HG02642 (cell line): Measurements from ENCODE around the gene OOSP1.
"Not testable (repeated sequence)": the region's sequence is repeated elsewhere in the genome, so short reads cannot be mapped to it uniquely, and the experiment has no call there.

ENCODE experiments used
- ATAC-seq: cut with Tn5 transposase; IDR thresholded peaks from one replicate; pipeline ENCODE4 v1.9.1; 2021; ENCODE audit warnings: mild to moderate bottlenecking; ENCODE audit not compliant: unreplicated experiment, poor library complexity

The OOSP1 gene

DNA sequence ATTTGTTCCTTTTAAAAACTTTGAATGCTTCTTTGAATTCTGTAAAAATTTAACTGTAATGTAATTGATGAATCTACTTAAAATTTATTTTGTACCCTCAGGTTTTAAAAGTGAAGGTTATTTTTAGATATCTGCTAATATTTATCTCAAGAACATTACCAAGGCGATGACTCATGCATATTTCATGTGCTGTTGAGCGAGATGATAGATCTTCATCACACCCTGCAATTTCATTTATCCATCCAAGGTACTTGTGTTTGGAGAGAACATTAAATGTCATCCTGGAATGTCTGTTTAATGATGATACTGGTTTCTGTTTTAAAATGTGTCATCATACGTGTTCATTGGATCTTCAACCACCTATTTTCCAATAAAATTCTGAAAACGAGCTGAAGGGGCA is 18.9 kb downstream of the OOSP1 start:
- ATAC-seq = no peak

DNA sequence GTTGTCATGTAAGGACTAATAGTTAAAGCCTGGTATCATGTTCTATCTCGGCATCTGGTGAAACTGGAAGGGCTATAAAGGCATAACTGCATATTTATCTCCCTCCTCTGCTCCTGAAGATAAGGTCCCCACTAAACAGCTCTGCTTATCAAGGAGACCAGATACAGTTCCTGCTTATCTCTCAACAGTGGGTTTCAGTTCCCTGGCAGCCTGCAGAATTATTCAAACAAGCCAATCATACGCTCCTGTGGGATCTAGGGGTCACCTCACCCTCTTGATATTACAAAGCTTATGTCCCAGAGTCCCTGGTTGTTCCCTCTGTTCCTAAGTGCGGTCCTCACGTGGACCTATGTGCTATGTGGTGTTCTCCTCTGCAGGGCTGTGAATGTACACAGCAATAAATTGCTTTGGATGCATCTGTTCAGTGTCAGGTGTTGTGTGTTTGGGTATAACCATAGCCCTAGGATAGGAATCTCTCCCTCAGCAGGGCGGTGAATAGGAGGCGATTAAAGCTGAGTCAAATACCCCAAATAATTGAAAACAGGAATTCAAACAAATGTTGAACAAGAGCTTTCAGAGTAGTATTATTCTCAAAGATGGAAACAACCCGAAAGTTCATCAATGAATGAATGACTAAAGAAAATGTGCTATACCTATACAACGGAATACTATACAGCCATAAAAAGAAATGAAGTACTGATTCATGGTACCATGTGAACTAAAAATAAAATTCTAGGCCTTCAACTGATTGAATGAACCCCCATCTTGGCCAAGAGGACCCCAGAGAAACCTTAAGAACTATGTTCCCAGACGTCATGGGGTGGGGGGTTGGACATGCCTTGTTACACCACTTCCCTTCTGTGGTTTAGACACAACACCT is 22.5 kb downstream of the OOSP1 start:
- no peak for ATAC-seq

DNA sequence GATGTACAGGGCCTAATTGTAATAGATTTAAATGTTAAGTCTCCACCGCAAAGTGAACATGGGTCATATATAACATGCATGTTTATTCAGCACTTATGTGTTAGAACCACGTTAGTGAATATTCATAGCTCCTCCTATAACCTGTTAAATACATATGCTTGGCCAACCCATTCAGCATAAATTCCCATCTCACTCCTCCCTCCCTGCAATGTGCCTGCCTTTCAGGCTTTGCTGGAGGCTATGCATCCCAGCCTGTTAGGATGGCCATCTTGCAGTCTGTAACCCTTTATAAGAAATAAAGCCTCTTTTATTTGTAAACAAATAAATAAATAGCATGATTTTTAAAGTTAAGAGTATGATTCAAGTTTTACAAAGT is 23.9 kb downstream of the OOSP1 start:
- ATAC-seq = no peak

DNA sequence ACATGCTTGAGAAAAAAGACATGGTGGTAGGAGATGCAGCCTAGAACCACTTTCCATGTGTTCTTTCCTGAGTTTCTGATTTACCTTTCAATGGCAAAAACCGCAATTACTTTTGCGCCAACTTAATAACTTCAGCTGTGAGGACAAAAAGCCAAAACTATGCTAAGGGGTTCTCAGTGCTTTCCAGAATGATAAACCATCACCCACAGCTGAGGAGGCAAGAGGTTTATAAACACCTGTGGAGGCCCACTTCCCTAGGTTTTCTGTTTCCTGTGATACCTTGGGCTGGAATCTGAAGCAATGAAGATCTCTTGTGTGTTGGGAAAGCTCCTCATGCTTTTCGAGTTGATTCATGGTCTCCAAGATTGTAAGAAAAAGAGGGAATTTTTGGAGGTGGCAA is 25.5 kb downstream of the OOSP1 start, which contains the start of gene OOSP4A:
Gene OOSP4A, plus strand, starts transcription at position 301 of the 400 bp plus-strand sequence. Its CDS starts 0 bp downstream, at position 301.
- ATAC-seq = no peak

DNA sequence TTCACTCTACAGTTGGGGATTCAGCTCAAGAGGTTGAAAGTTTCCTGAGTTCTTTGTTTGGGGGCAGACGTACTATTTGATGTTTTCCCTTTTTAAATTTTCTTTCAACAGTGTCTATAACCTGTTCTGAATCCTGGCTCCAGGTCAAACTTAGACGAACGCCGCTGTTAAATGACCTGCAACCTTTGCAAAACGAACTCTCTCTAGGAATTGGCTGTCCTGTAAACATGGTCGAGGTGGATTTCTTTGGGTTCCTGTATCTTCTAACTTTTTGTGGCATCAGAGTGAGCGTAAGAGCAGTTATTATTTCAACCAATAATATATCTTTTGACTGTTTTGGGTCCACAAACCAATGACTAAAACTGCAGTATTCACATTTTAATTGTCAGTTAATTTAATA is 27.2 kb downstream of the OOSP1 start:
- ATAC-seq = no peak

DNA sequence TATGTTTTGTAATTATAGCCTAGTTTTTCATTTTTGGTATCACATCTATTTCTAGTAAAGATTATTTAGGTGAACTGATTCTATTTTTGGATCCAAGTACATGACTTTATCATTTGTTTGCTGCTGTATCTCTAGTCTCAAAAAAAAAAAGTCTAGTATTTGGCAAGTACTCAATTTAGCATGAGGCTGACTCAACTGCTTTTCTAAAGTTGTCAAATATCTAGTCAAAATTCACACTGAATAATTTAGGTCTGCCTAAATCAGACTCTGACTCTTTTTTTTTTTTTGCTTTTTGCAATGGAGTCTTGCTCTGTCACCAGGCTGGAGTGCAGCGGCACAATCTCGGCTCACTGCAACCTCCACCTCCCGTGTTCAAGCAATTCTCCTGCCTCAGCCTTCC is 28.0 kb downstream of the OOSP1 start:
- no peak for ATAC-seq

DNA sequence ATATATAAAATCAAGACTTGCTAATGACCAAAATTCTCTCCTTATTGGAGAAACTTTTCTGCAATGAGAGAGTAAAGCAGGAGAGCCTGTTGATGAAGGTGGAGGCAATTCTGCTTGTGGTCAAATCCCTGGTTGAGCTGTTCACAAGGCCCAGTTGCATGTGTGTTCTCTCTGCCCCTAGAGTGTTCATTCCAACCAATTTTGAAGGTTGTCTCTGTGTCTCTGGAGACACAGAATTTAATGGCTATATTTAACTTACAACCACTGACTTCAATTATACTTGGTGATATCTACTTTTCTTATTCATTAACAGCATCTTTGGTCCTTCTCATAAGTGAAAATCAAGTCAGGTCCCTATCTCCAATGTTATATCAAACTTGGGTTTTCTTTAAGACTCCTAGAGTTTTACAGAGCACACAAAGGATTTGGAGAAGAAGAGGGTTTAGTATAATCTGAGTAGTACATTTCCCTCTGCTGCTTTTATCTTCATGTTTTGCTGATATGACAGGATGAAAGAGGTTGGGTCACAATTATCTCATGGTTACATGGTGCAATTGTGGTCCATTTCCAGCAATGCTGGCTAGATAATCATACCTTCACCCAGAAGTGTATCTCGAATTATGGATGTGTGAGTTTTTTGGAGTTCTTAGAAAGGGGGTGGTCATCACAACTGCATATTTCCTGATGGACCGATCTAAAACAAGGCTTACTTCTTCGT is 29.6 kb downstream of the OOSP1 start:
- no peak for ATAC-seq

DNA sequence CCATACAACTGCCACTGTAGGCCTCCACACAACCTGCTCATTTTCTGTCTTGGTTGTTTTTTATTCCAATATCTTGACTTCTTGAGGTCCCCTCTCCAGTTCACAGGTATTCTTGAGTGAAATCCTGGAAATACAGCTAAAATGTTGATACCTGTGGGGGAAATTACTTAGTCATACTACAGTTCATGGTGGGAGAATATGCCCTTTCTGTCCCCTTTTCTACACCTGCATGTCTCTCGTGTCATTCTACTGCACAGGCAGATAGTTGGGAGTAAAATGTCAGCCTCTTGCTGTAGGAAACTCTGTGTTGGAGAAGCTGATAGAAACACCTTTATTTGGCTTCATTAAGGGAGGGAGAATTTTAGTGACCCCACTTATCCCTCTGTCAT is 30.2 kb downstream of the OOSP1 start:
- no peak for ATAC-seq

DNA sequence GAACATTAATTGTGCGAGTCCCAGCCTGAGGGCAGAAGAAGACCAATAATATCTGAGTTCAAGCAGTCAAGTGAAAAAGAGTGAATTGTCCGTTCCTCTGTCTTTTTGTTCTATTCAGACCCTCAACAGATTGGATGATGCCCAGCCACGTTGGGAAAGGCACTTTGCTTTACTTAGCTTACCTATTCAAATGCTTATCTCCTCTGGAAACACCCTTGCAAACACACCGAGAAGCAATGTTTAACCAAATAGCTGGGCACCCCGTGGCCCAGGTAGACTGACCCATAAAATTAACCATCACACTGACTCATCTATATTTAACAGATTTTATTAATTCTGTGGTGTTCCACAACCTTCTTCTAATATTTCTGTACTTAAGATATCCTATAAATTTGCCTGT is 34.9 kb downstream of the OOSP1 start:
- ATAC-seq = no peak

DNA sequence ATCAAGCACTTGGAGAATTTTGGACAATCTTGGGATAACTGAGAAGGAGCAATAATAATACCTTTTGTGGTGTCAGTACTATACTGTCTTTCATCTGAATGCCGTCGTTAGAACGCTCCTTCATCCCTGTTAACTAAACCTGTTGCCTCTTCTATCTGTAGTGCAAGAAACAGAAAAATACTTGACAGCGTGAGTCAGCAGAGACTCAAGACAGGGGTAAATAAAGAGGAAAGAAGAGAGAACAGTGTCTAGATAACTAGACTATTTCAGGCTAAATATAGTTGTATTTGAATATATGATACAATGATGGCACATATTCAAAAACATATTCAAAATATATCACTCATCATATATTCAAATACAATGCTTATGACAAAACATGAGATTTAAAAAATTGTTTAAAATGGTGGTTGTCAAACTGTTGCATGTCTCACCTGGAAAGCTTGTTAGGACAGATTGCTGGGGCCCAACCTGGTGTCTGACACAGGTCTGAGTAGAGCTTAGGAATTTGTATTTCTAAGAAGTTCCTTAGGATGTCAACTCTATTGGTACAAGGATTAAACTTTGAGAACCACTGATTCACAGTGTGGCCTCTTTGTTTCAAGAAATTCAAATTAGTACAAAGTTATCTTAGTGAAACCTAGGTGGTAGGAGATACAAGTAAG is 43.0 kb downstream of the OOSP1 start:
- no peak for ATAC-seq

DNA sequence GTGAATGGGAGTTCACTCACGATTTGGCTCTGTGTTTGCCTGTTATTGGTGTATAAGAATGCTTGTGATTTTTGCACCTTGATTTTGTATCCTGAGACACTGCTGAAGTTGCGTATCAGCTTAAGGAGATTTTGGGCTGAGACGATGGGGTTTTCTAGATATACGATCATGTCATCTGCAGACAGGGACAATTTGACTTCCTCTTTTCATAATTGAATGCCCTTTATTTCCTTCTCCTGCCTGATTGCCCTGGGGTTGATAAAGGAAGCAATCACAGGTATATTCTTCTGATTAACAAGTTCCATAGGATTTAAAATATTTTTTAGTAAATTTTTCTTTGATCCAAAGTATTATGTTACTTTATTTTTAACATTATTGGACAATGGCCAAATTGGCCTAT is 43.8 kb downstream of the OOSP1 start:
- ATAC-seq = not testable (repeated sequence)

DNA sequence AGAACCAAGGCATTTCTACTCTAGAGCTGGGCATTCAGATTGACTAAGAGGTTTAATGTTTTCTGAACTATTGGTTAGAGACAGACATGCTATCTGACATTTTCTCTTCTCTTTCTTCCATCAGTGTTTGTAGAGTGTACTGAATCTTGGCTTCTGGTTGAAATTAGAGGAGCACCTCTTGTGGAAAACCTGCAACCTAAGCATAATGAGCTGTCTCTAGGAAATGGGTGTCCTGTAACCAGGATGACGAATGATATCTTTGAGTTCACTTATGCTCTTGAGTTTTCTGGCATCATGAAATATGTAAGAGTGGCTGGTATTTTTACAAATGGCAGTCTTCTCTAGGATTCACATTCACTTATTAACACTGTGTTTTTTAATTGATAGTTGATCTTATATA is 45.0 kb downstream of the OOSP1 start:
- no peak for ATAC-seq

DNA sequence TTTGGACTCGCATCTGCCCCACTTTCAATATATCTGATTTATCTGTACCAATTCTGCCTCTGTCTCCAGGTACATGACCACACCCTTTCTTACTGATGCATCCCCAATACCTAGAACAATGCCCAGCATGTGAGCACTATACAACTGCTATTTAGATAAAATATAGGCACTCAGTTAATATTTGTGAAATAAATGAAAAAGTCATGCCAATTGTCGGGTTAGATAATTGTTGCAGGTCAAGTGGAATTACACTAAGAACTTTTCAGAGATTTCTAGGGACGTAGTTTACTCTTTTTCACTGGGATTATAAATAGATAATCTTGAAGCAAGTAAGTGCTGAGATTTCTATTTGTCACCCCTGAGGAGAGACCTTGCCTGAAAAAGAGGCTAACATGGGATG is 46.1 kb downstream of the OOSP1 start:
- ATAC-seq = no peak

DNA sequence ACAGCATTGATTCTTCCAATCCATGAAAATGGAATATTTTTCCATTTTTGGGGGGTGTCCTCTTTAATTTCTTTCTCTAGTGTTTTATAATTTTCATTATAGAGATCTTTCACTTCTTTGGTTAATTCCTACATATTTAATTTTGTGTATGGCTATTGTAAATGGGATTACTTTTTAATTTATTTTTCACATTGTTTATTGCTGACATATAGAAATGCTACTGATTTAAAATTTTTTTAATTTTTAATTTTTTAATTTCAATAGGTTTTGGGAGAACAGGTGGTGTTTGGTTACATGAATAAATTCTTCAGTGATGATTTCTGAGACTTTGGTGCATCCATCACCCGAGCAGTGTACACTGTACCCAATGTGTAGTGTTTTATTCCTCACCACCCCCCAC is 52.2 kb downstream of the OOSP1 start:
- ATAC-seq = no peak

DNA sequence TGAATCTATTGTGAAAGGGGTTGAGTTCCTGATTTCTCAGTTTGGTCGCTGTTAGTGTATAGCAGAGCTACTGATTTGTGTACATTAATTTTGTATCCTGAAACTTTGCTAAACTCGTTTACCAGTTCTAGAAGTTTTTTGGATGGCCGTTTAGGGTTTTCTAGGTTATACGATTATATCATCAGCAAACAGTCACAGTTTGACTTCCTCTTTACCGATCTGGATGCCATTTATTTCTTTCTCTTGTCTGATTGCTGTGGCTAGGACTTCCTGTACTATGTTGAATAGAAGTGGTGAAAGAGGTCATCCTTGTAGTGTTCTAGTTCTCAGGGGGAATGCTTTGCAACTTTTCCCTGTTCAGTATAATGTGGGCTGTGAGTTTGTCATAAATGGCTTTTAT is 54.2 kb downstream of the OOSP1 start:
- ATAC-seq = no peak

DNA sequence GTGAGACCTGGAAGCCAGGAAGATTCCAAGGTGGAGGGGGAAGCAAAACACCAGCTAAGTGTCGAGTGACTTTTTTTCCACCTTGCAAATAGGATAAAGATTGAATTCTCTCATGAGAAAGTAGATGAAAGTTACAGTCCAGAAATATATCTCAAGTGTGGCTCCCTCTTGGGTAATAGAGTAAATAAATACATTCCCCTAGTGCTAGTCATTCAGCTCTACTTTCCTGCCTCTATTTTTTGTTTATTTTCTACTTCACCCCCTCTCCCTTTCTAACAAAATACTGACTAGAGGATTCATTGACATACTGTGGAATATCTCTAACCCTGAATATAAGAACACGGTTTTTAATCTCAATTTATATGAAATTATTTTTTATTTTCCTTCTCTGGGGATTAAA is 59.6 kb downstream of the OOSP1 start:
- ATAC-seq = no peak

DNA sequence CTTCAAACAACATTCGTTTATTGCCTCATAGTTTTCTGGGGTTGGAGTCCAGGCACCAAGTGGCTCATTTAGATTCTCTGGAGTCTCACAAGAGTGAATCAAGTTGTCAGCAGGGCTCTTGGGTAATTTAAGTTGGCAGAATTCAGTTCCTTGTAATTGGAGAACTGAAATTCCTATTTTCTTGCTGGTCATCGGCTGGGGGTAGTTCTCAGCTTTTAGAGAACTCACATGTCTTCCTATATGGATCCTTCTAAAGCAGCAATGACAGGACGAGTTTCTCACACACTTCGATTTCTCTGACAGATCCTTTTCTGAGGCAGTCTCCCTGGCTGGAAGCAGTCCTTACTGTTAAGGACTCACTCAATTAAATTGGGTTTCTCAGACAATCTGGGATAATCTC is 61.5 kb downstream of the OOSP1 start:
- no peak for ATAC-seq

DNA sequence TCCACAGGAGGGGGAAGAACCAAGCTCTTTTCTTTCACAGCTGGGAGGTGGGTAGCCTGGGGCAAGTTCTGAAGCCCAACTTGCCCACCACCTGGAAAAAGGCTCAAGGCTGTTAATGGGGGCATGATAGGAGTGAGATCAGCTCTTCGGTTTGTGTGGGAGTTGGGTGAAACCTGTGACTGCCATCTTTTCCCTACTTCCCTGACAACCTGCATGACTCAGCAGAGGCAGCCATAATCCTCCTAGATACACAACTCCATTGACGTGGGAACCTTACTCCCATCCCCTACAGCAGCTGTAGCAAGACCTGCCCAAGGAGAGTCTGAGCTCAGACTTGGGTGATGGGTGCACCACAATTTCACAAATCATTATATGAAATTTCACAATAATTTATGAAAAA is 65.5 kb downstream of the OOSP1 start:
- no peak for ATAC-seq

DNA sequence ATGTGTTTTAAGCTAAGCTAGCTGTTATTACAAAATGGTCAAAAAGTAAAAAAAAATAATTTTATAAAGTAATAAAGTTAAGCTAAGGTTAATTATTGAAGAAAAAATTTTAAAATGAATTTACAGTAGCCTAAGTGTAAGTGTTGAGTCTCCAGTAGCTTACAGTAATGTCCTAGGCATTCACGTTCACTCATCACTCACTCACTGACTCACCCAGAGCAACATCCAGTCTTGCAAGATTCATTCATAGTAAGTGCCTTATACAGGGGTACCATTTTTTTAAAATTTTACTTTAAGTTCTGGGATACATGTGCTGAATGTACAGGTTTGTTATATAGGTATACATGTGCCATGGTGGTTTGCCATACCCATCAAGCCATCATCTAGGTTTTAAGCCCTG is 67.1 kb downstream of the OOSP1 start:
- ATAC-seq = no peak
